ENCODE data around the gene RNF150. TPM values are rescaled to one million over a fixed set of nuclear protein-coding genes. Genes with fewer than 3 reads are reported as not detected.
A peak's percentile ranks its signal among the peaks of the same experiment; 100 is the strongest.

Gene RNF150
- total RNA-seq, 3 donors from 2014 or later = 2.5 to 88.8 (median 3.1) TPM

- no peak for DNase-seq
- Histone ChIP-seq H3K36me3 (ENCODE audit: low read depth) (no peaks in the 10 kb centered on the region), H3K4me1 (ENCODE audit: low read depth) (peaks cover 6% of the 10 kb centered on the region), H3K4me3 (no peak overlapping the region), H3K9me3 (no peaks in the 10 kb centered on the region)
- no peak for TF ChIP-seq CTCF (IDR thresholded peaks at IDR 0.05)
- no peak for ATAC-seq
- intact Hi-C loops (cut with DNase I, micrococcal nuclease) = loop anchor here in 1 of 2 donors (5.0 kb wide), 1 partner anchor 272 kb away; no protein-coding TSS in a partner anchor
Measured at GRCh38 chr4:141133999-141134995, 1.0 kb upstream of the RNF150 start.

GRCh38 chr4:141132709-141133145, 542 bp downstream of the RNF150 start:
- H3K36me3 ChIP-seq (ENCODE audit: low read depth) = no peaks in the 10 kb centered on the region
- TF ChIP-seq CTCF (IDR thresholded peaks at IDR 0.05) = no peak
- intact Hi-C loops (cut with DNase I, micrococcal nuclease) = loop anchor here in 1 of 2 donors (5.0 kb wide), 1 partner anchor 270 kb away; no protein-coding TSS in a partner anchor
- peaks cover 6% of the 10 kb centered on the region for H3K4me1 ChIP-seq (ENCODE audit: low read depth)
- H3K9me3 ChIP-seq = no peaks in the 10 kb centered on the region
- peak overlapping the region; percentile 17 for H3K4me3 ChIP-seq
- DNase-seq (peak in 2 of 3 donors; percentile 5 to 32), ATAC-seq (peak; percentile 51)

GRCh38 chr4:141132072-141132708, 1.1 kb downstream of the RNF150 start:
- DNase-seq = peak; percentile 4 to 44 (median 24)
- Histone ChIP-seq H3K4me1 (ENCODE audit: low read depth) (peaks cover 6% of the 10 kb centered on the region), H3K36me3 (ENCODE audit: low read depth) (no peaks in the 10 kb centered on the region), H3K4me3 (peak overlapping the region; percentile 14), H3K9me3 (no peaks in the 10 kb centered on the region)
- no peak for TF ChIP-seq CTCF (IDR thresholded peaks at IDR 0.05)
- ATAC-seq = peak; percentile 32
- intact Hi-C loops (cut with DNase I, micrococcal nuclease) = loop anchor here in 1 of 2 donors (5.0 kb wide), 1 partner anchor 270 kb away; no protein-coding TSS in a partner anchor

GRCh38 chr4:141131723-141132071, 1.6 kb downstream of the RNF150 start:
- no peak for DNase-seq
- H3K36me3 ChIP-seq (ENCODE audit: low read depth) = no peaks in the 10 kb centered on the region
- TF ChIP-seq CTCF (IDR thresholded peaks at IDR 0.05) = no peak
- H3K4me1 ChIP-seq (ENCODE audit: low read depth) = peaks cover 6% of the 10 kb centered on the region
- no peaks in the 10 kb centered on the region for H3K9me3 ChIP-seq
- no peak overlapping the region for H3K4me3 ChIP-seq
- no peak for ATAC-seq
- intact Hi-C loops (cut with DNase I, micrococcal nuclease) = loop anchor here in 1 of 2 donors (5.0 kb wide), 1 partner anchor 269 kb away; no protein-coding TSS in a partner anchor

- ATAC-seq (no peak), DNase-seq (no peak)
- no peak for TF ChIP-seq CTCF (IDR thresholded peaks at IDR 0.05)
- Histone ChIP-seq H3K4me1 (ENCODE audit: low read depth) (peaks cover 6% of the 10 kb centered on the region), H3K36me3 (ENCODE audit: low read depth) (no peaks in the 10 kb centered on the region), H3K4me3 (no peak overlapping the region), H3K9me3 (no peaks in the 10 kb centered on the region)
- intact Hi-C loops (cut with DNase I, micrococcal nuclease) = loop anchor here in 1 of 2 donors (5.0 kb wide), 1 partner anchor 269 kb away; no protein-coding TSS in a partner anchor
Measured at GRCh38 chr4:141130947-141131605, 2.2 kb downstream of the RNF150 start.

Data from mucosa of descending colon (tissue), 3 donors.